GM21529 (cell line): ENCODE results near the gene DIP2C.
"Not testable (repeated sequence)": the region's sequence is repeated elsewhere in the genome, so short reads cannot be mapped to it uniquely, and the experiment has no call there.

Experiments used
- ATAC-seq: cut with Tn5 transposase; IDR thresholded peaks from one replicate; pipeline ENCODE4 v1.9.1; 2021; ENCODE audit not compliant: unreplicated experiment

DIP2C gene

GRCh38 chr10:265816-266588, 423.5 kb downstream of the DIP2C start:
- ATAC-seq, result not testable (repeated sequence)

GRCh38 chr10:265074-265440, 424.4 kb downstream of the DIP2C start:
- ATAC-seq, result not testable (repeated sequence)

GRCh38 chr10:264160-265073, 425.1 kb downstream of the DIP2C start:
- ATAC-seq, result not testable (repeated sequence)

GRCh38 chr10:260819-261429, 428.5 kb downstream of the DIP2C start:
- no peak for ATAC-seq

- ATAC-seq, result no peak
Observed at GRCh38 chr10:251982-252582, 437.4 kb downstream of the DIP2C start.

- no peak for ATAC-seq
Observed at GRCh38 chr10:248307-248706, 441.2 kb downstream of the DIP2C start.

- ATAC-seq, result no peak
Observed at GRCh38 chr10:247480-247879, 442.0 kb downstream of the DIP2C start.

GRCh38 chr10:246431-246830, 443.0 kb downstream of the DIP2C start:
- no peak for ATAC-seq

GRCh38 chr10:244227-244626, 445.2 kb downstream of the DIP2C start:
- no peak for ATAC-seq

GRCh38 chr10:241966-242643, 447.4 kb downstream of the DIP2C start:
- ATAC-seq, result no peak

- no peak for ATAC-seq
Observed at GRCh38 chr10:241451-241850, 448.0 kb downstream of the DIP2C start.

- no peak for ATAC-seq
Observed at GRCh38 chr10:239109-239508, 450.4 kb downstream of the DIP2C start.

GRCh38 chr10:235915-236314, 453.6 kb downstream of the DIP2C start:
- no peak for ATAC-seq

GRCh38 chr10:234708-235406, 454.6 kb downstream of the DIP2C start:
- ATAC-seq, result no peak

GRCh38 chr10:232878-233277, 456.6 kb downstream of the DIP2C start:
- no peak for ATAC-seq

GRCh38 chr10:232061-232460, 457.4 kb downstream of the DIP2C start:
- ATAC-seq, result no peak

- ATAC-seq, result no peak
Observed at GRCh38 chr10:230758-231157, 458.7 kb downstream of the DIP2C start.

- no peak for ATAC-seq
Observed at GRCh38 chr10:228366-228765, 461.1 kb downstream of the DIP2C start.

- ATAC-seq, result no peak
Observed at GRCh38 chr10:227014-227413, 462.5 kb downstream of the DIP2C start.

GRCh38 chr10:226018-226417, 463.4 kb downstream of the DIP2C start:
- no peak for ATAC-seq
